Measurements from ENCODE around the gene DUT. TPM values are rescaled to one million over a fixed set of nuclear protein-coding genes. Genes with fewer than 3 reads are reported as not detected.

The DUT gene
- total and polyA plus RNA-seq, 2 experiments from 2014 or later: 82.5 to 420 TPM

DNA sequence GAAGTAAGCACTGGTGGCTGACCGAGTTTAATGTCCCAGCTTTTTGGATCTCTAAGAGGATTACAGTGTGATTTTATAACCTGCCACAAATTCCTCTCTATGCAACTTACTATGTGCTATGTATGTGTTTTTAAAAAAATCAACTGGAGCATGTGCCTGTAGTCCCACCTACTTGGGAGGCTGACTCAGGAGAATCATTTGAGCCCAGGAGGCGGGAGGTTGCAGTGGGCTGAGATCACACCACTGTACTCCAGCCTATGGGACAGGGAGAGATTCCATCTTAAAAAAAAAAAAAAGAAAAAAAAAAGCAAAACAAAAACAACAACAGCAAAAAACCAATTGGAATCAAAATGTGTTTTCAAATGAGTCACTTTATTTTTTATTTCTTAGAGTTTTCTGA lies 29.6 kb downstream of the DUT start (continued):
- TF ChIP-seq, protein P1, sequence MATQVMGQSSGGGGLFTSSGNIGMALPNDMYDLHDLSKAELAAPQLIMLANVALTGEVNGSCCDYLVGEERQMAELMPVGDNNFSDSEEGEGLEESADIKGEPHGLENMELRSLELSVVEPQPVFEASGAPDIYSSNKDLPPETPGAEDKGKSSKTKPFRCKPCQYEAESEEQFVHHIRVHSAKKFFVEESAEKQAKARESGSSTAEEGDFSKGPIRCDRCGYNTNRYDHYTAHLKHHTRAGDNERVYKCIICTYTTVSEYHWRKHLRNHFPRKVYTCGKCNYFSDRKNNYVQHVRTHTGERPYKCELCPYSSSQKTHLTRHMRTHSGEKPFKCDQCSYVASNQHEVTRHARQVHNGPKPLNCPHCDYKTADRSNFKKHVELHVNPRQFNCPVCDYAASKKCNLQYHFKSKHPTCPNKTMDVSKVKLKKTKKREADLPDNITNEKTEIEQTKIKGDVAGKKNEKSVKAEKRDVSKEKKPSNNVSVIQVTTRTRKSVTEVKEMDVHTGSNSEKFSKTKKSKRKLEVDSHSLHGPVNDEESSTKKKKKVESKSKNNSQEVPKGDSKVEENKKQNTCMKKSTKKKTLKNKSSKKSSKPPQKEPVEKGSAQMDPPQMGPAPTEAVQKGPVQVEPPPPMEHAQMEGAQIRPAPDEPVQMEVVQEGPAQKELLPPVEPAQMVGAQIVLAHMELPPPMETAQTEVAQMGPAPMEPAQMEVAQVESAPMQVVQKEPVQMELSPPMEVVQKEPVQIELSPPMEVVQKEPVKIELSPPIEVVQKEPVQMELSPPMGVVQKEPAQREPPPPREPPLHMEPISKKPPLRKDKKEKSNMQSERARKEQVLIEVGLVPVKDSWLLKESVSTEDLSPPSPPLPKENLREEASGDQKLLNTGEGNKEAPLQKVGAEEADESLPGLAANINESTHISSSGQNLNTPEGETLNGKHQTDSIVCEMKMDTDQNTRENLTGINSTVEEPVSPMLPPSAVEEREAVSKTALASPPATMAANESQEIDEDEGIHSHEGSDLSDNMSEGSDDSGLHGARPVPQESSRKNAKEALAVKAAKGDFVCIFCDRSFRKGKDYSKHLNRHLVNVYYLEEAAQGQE (IDR thresholded peaks at IDR 0.05; ENCODE audit: unreplicated experiment): no peak
- TF ChIP-seq CREB1 (CRISPR knock-in tag; IDR thresholded peaks at IDR 0.05; ENCODE audit: low read depth) (no peak), ZNF331 (CRISPR knock-in tag; IDR thresholded peaks at IDR 0.05; ENCODE audit: low read depth) (no peak), JUNB (IDR thresholded peaks at IDR 0.05; ENCODE audit: unreplicated experiment) (no peak), NANOG (IDR thresholded peaks at IDR 0.05; ENCODE audit: borderline replicate concordance) (no peak), STAT1 (IDR thresholded peaks at IDR 0.05; ENCODE audit: unreplicated experiment) (no peak)
- TF ChIP-seq, protein P2, sequence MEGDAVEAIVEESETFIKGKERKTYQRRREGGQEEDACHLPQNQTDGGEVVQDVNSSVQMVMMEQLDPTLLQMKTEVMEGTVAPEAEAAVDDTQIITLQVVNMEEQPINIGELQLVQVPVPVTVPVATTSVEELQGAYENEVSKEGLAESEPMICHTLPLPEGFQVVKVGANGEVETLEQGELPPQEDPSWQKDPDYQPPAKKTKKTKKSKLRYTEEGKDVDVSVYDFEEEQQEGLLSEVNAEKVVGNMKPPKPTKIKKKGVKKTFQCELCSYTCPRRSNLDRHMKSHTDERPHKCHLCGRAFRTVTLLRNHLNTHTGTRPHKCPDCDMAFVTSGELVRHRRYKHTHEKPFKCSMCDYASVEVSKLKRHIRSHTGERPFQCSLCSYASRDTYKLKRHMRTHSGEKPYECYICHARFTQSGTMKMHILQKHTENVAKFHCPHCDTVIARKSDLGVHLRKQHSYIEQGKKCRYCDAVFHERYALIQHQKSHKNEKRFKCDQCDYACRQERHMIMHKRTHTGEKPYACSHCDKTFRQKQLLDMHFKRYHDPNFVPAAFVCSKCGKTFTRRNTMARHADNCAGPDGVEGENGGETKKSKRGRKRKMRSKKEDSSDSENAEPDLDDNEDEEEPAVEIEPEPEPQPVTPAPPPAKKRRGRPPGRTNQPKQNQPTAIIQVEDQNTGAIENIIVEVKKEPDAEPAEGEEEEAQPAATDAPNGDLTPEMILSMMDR (conservative IDR thresholded peaks at IDR 0.05; ENCODE audit: low read depth in 2 of 2): no peak

DNA sequence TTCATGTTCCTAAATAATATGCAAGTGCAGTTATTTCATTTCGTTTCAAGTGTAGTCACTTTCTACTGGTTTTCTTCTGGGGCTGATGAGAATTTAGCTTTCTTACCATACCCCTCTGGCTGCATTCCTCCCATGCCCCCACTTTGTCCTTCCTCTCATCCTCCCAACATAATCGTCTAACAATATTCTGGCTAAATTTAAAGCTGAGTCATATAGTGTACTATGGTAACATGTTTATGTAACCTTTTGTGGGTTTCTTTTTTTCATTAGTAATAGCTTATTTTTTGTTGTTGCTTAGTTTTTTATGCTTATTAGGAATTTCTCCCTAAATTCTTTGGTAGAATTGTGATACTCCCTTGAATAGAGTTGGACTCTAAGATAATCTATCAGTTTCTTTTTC lies 30.5 kb downstream of the DUT start:
- Mint-ChIP-seq H3K9me3 (no peaks in the 10 kb centered on the region), H3K27me3 (ENCODE audit: insufficient read depth, low read depth, poor library complexity) (peaks cover 2% of the 10 kb centered on the region), H3K36me3 (ENCODE audit: low read depth) (no peaks in the 10 kb centered on the region), H3K4me1 (peaks cover 8% of the 10 kb centered on the region), H3K27ac (peak overlapping the region; percentile 19; the same call in 1 of the 2 replicates), H3K4me3 (no peak overlapping the region)
- Histone ChIP-seq H3K36me3 (ENCODE audit: insufficient read depth) (no peaks in the 10 kb centered on the region), H3K27ac (ENCODE audit: low read depth) (no peak overlapping the region), H3K4me1 (ENCODE audit: insufficient read depth) (no peaks in the 10 kb centered on the region), H3K9me2 (ENCODE audit: insufficient read depth) (no peaks in the 10 kb centered on the region), H3K4me2 (no peak overlapping the region), H2AFZ (no peak overlapping the region), H3F3A (replicated peaks; ENCODE audit: low read depth) (no peaks in the 10 kb centered on the region), H3K4me3 (no peak overlapping the region), H3K27me3 (ENCODE audit: insufficient read depth) (no peaks in the 10 kb centered on the region), H3K79me2 (replicated peaks; ENCODE audit: insufficient read depth) (no peaks in the 10 kb centered on the region), H4K20me1 (replicated peaks; ENCODE audit: insufficient read depth) (no peaks in the 10 kb centered on the region)
- TF ChIP-seq, protein P2 (conservative IDR thresholded peaks at IDR 0.05; ENCODE audit: low read depth in 2 of 2): no peak
- ATAC-seq (no peak), DNase-seq (ENCODE audit: low spot score) (no peak)
